ENCODE measurements around the gene BTBD17. TPM values are rescaled to one million over a fixed set of nuclear protein-coding genes. Genes with fewer than 3 reads are reported as not detected.

Gene BTBD17
- total and polyA plus RNA-seq, 2 experiments from 2014 or later = 1.9 to 5.0 TPM

DNA sequence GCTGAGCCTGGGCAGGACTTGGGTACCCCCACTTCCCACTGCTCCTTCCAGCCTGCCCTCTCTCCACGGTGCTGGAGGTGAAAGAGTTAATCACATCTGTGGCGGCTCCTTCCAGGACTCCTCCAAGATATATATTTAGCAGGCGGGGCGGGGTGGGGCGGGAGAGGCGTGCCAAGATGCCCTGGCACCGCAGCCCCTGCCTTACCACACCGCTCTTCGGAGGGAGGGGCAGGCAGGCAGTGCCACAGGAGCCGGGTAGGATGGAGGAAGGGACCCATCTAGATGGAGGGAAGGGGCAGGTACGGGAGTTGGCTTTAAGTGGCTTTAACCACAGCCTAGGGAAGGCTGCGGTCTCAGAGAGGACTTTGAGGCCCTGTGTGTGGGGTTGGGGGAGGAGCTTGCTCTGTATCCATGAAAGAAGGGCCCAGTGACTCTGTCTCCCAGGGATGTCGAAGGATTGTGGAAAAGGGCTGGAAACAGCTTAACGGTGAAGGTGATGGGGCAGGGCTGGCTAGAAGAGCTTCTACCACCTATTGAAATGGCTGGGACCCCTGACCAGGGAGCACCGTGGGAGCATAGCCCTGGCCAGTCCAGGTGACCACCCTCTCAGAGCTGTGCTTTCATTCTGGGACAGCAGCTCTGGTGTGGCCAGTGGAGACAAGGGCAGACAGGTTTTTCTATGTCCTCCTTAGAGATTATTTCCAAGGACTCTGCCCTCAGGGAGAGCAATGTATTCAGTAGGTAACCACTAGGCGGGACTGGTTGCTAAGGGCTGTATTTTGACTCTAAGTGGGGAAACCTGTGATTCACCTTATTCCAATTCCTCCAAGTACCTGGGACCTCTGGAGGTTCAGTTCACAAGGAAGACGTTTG, 18.7 kb upstream of the BTBD17 start:
- H3F3A ChIP-seq (replicated peaks; ENCODE audit: low read depth) = no peaks in the 10 kb centered on the region
- TF ChIP-seq POLR2AphosphoS5 (IDR thresholded peaks at IDR 0.05; ENCODE audit: low read depth) = no peak
- TF ChIP-seq NANOG (IDR thresholded peaks at IDR 0.05; ENCODE audit: borderline replicate concordance) = no peak
- TF ChIP-seq, protein P1, sequence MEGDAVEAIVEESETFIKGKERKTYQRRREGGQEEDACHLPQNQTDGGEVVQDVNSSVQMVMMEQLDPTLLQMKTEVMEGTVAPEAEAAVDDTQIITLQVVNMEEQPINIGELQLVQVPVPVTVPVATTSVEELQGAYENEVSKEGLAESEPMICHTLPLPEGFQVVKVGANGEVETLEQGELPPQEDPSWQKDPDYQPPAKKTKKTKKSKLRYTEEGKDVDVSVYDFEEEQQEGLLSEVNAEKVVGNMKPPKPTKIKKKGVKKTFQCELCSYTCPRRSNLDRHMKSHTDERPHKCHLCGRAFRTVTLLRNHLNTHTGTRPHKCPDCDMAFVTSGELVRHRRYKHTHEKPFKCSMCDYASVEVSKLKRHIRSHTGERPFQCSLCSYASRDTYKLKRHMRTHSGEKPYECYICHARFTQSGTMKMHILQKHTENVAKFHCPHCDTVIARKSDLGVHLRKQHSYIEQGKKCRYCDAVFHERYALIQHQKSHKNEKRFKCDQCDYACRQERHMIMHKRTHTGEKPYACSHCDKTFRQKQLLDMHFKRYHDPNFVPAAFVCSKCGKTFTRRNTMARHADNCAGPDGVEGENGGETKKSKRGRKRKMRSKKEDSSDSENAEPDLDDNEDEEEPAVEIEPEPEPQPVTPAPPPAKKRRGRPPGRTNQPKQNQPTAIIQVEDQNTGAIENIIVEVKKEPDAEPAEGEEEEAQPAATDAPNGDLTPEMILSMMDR (conservative IDR thresholded peaks at IDR 0.05; ENCODE audit: low read depth in 2 of 2) = peak; percentile 13 to 46; a peak in 3 of 4 replicates
- no peak for TF ChIP-seq STAT1 (IDR thresholded peaks at IDR 0.05; ENCODE audit: unreplicated experiment)
- TF ChIP-seq, protein P2, sequence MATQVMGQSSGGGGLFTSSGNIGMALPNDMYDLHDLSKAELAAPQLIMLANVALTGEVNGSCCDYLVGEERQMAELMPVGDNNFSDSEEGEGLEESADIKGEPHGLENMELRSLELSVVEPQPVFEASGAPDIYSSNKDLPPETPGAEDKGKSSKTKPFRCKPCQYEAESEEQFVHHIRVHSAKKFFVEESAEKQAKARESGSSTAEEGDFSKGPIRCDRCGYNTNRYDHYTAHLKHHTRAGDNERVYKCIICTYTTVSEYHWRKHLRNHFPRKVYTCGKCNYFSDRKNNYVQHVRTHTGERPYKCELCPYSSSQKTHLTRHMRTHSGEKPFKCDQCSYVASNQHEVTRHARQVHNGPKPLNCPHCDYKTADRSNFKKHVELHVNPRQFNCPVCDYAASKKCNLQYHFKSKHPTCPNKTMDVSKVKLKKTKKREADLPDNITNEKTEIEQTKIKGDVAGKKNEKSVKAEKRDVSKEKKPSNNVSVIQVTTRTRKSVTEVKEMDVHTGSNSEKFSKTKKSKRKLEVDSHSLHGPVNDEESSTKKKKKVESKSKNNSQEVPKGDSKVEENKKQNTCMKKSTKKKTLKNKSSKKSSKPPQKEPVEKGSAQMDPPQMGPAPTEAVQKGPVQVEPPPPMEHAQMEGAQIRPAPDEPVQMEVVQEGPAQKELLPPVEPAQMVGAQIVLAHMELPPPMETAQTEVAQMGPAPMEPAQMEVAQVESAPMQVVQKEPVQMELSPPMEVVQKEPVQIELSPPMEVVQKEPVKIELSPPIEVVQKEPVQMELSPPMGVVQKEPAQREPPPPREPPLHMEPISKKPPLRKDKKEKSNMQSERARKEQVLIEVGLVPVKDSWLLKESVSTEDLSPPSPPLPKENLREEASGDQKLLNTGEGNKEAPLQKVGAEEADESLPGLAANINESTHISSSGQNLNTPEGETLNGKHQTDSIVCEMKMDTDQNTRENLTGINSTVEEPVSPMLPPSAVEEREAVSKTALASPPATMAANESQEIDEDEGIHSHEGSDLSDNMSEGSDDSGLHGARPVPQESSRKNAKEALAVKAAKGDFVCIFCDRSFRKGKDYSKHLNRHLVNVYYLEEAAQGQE (IDR thresholded peaks at IDR 0.05; ENCODE audit: unreplicated experiment) = peak; percentile 62
- no peak for TF ChIP-seq ZNF114 (CRISPR knock-in tag; IDR thresholded peaks at IDR 0.05)
- TF ChIP-seq JUNB (IDR thresholded peaks at IDR 0.05; ENCODE audit: unreplicated experiment) = no peak
- no peak for TF ChIP-seq ZNF331 (CRISPR knock-in tag; IDR thresholded peaks at IDR 0.05; ENCODE audit: low read depth)
- TF ChIP-seq, protein P3, sequence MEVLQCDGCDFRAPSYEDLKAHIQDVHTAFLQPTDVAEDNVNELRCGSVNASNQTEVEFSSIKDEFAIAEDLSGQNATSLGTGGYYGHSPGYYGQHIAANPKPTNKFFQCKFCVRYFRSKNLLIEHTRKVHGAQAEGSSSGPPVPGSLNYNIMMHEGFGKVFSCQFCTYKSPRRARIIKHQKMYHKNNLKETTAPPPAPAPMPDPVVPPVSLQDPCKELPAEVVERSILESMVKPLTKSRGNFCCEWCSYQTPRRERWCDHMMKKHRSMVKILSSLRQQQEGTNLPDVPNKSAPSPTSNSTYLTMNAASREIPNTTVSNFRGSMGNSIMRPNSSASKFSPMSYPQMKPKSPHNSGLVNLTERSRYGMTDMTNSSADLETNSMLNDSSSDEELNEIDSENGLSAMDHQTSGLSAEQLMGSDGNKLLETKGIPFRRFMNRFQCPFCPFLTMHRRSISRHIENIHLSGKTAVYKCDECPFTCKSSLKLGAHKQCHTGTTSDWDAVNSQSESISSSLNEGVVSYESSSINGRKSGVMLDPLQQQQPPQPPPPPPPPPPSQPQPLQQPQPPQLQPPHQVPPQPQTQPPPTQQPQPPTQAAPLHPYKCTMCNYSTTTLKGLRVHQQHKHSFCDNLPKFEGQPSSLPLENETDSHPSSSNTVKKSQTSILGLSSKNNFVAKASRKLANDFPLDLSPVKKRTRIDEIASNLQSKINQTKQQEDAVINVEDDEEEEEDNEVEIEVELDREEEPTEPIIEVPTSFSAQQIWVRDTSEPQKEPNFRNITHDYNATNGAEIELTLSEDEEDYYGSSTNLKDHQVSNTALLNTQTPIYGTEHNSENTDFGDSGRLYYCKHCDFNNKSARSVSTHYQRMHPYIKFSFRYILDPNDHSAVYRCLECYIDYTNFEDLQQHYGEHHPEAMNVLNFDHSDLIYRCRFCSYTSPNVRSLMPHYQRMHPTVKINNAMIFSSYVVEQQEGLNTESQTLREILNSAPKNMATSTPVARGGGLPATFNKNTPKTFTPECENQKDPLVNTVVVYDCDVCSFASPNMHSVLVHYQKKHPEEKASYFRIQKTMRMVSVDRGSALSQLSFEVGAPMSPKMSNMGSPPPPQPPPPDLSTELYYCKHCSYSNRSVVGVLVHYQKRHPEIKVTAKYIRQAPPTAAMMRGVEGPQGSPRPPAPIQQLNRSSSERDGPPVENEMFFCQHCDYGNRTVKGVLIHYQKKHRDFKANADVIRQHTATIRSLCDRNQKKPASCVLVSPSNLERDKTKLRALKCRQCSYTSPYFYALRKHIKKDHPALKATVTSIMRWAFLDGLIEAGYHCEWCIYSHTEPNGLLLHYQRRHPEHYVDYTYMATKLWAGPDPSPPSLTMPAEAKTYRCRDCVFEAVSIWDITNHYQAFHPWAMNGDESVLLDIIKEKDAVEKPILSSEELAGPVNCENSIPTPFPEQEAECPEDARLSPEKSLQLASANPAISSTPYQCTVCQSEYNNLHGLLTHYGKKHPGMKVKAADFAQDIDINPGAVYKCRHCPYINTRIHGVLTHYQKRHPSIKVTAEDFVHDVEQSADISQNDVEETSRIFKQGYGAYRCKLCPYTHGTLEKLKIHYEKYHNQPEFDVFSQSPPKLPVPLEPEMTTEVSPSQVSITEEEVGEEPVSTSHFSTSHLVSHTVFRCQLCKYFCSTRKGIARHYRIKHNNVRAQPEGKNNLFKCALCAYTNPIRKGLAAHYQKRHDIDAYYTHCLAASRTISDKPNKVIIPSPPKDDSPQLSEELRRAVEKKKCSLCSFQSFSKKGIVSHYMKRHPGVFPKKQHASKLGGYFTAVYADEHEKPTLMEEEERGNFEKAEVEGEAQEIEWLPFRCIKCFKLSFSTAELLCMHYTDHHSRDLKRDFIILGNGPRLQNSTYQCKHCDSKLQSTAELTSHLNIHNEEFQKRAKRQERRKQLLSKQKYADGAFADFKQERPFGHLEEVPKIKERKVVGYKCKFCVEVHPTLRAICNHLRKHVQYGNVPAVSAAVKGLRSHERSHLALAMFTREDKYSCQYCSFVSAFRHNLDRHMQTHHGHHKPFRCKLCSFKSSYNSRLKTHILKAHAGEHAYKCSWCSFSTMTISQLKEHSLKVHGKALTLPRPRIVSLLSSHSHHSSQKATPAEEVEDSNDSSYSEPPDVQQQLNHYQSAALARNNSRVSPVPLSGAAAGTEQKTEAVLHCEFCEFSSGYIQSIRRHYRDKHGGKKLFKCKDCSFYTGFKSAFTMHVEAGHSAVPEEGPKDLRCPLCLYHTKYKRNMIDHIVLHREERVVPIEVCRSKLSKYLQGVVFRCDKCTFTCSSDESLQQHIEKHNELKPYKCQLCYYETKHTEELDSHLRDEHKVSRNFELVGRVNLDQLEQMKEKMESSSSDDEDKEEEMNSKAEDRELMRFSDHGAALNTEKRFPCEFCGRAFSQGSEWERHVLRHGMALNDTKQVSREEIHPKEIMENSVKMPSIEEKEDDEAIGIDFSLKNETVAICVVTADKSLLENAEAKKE (CRISPR knock-in tag; IDR thresholded peaks at IDR 0.05) = no peak
- no peak for TF ChIP-seq EZH2phosphoT487 (IDR thresholded peaks at IDR 0.05; ENCODE audit: unreplicated experiment)
- TF ChIP-seq, protein P4, sequence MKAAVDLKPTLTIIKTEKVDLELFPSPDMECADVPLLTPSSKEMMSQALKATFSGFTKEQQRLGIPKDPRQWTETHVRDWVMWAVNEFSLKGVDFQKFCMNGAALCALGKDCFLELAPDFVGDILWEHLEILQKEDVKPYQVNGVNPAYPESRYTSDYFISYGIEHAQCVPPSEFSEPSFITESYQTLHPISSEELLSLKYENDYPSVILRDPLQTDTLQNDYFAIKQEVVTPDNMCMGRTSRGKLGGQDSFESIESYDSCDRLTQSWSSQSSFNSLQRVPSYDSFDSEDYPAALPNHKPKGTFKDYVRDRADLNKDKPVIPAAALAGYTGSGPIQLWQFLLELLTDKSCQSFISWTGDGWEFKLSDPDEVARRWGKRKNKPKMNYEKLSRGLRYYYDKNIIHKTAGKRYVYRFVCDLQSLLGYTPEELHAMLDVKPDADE (IDR thresholded peaks at IDR 0.05) = no peak
- no peaks in the 10 kb centered on the region for H3K9me2 ChIP-seq (ENCODE audit: insufficient read depth)
- no peaks in the 10 kb centered on the region for H4K20me1 ChIP-seq (replicated peaks; ENCODE audit: insufficient read depth)
- Mint-ChIP-seq H3K9me3 (no peaks in the 10 kb centered on the region), H3K36me3 (ENCODE audit: low read depth) (no peaks in the 10 kb centered on the region), H3K27me3 (ENCODE audit: insufficient read depth, low read depth, poor library complexity) (peaks cover 14% of the 10 kb centered on the region), H3K27ac (no peak overlapping the region), H3K4me1 (peaks cover 11% of the 10 kb centered on the region), H3K4me3 (no peak overlapping the region; the same call in 2 of the 3 replicates)
- H3K27me3 ChIP-seq (ENCODE audit: insufficient read depth) = no peaks in the 10 kb centered on the region
- no peak overlapping the region for H3K27ac ChIP-seq (ENCODE audit: low read depth)
- ATAC-seq = peak; percentile 54
- peak overlapping the region; percentile 83 for H3K4me2 ChIP-seq
- H3K4me1 ChIP-seq (ENCODE audit: insufficient read depth) = peaks cover 18% of the 10 kb centered on the region
- peak; percentile 55 for DNase-seq (ENCODE audit: low spot score)
- no peaks in the 10 kb centered on the region for H3K36me3 ChIP-seq (ENCODE audit: insufficient read depth)
- H3K4me3 ChIP-seq = peak overlapping the region; percentile 56
- H3K79me2 ChIP-seq (replicated peaks; ENCODE audit: insufficient read depth) = no peaks in the 10 kb centered on the region
- H2AFZ ChIP-seq = peak overlapping the region; percentile 96

All from GM23338 (cell line).